HepG2 (cell line): ENCODE data around the gene RHEBL1. TPM values are rescaled to one million over a fixed set of nuclear protein-coding genes. Genes with fewer than 3 reads are reported as not detected.

Experiments used
- ATF1 ChIP-seq: IDR thresholded peaks from 2 replicates; pipeline ENCODE4 v1.6.1; 2016; ENCODE audit warnings: mild to moderate bottlenecking, control low read depth
- CBX1 ChIP-seq: IDR thresholded peaks from one replicate; pipeline ENCODE4 v1.6.1; 2016; ENCODE audit warnings: antibody characterized with exemption, low read depth
- CENPT ChIP-seq: sonication (generic); formaldehyde crosslinking; IDR thresholded peaks from 2 replicates; pipeline ENCODE4 v1.8.0; 2022; ENCODE audit warnings: low read depth, mild to moderate bottlenecking, moderate library complexity, missing genetic modification reagents
- CERS6 ChIP-seq: sonication (generic); formaldehyde crosslinking; IDR thresholded peaks from 2 replicates; pipeline ENCODE4 v1.5.0; 2020; ENCODE audit warnings: missing genetic modification reagents
- EZH2 ChIP-seq: conservative IDR thresholded peaks from 2 replicates; pipeline ENCODE4 v1.6.1; 2012; ENCODE audit warnings: mild to moderate bottlenecking, low read depth, low read length, moderate library complexity
- FOXP1 ChIP-seq, 2 experiments: fragments of 450-650 bp in 1 of 2; IDR thresholded peaks; 2 replicates each; pipeline ENCODE4 v1.6.1; 2017 to 2018; ENCODE audit warnings: antibody characterized with exemption in 1 of 2
- GZF1 ChIP-seq: sonication (generic); formaldehyde crosslinking; IDR thresholded peaks from 2 replicates; pipeline ENCODE4 v1.5.1; 2020; ENCODE audit warnings: mild to moderate bottlenecking, missing genetic modification reagents
- HNRNPK ChIP-seq: fragments of 200-400 bp; formaldehyde crosslinking; IDR thresholded peaks from 2 replicates; pipeline ENCODE4 v1.6.1; 2018; ENCODE audit warnings: low read length, low read depth, moderate library complexity, mild to moderate bottlenecking; ENCODE audit not compliant: poor library complexity, severe bottlenecking
- HOXA3 ChIP-seq: sonication (generic); formaldehyde crosslinking; IDR thresholded peaks from 2 replicates; pipeline ENCODE4 v1.5.0; 2020; ENCODE audit warnings: missing genetic modification reagents
- MED1 ChIP-seq: sonication (generic); formaldehyde crosslinking; IDR thresholded peaks from 2 replicates; pipeline ENCODE4 v1.4.0; 2020; ENCODE audit warnings: missing genetic modification reagents
- MEIS1 ChIP-seq: sonication (generic); formaldehyde crosslinking; IDR thresholded peaks from 2 replicates; pipeline ENCODE4 v1.9.0; 2021; ENCODE audit warnings: mild to moderate bottlenecking, missing genetic modification reagents, moderate library complexity, borderline replicate concordance
- MIXL1 ChIP-seq: IDR thresholded peaks from 2 replicates; pipeline ENCODE4 v1.6.1; 2016
- MLLT10 ChIP-seq: sonication (generic); formaldehyde crosslinking; IDR thresholded peaks from 2 replicates; pipeline ENCODE4 v1.4.0; 2020; ENCODE audit warnings: missing genetic modification reagents
- POLR2G ChIP-seq: fragments of 200-400 bp; formaldehyde crosslinking; IDR thresholded peaks from 2 replicates; pipeline ENCODE4 v1.6.1; 2018; ENCODE audit warnings: mild to moderate bottlenecking, low read depth, low read length, moderate library complexity
- RXRA ChIP-seq: sonication (generic); formaldehyde crosslinking; IDR thresholded peaks from 2 replicates; pipeline ENCODE4 v1.5.1; 2020; ENCODE audit warnings: missing genetic modification reagents
- SP2 ChIP-seq: sonication (generic); formaldehyde crosslinking; IDR thresholded peaks from 2 replicates; pipeline ENCODE4 v1.5.1; 2020; ENCODE audit warnings: mild to moderate bottlenecking, missing genetic modification reagents
- TCF12 ChIP-seq, 2 experiments: fragments of 450-650 bp in 1 of 2; sonication (generic) in 1 of 2; formaldehyde crosslinking in 1 of 2; IDR thresholded peaks; 2 replicates each; pipeline versions ENCODE4 v1.6.1 to v1.8.0; 2017 to 2022; ENCODE audit warnings: antibody characterized with exemption in 1 of 2, mild to moderate bottlenecking in 1 of 2, missing genetic modification reagents in 1 of 2, moderate library complexity in 1 of 2
- TOPORS ChIP-seq: sonication (generic); formaldehyde crosslinking; IDR thresholded peaks from 2 replicates; pipeline ENCODE4 v1.8.0; 2023; ENCODE audit warnings: mild to moderate bottlenecking, missing genetic modification reagents
- USF2 ChIP-seq, 2 experiments: sonication (generic) in 1 of 2; formaldehyde crosslinking in 1 of 2; IDR thresholded peaks; 2 replicates each; pipeline versions ENCODE4 v1.5.1 to v1.6.1; 2011 to 2020; ENCODE audit warnings: borderline replicate concordance in 1 of 2, low read depth in 1 of 2, low read length in 1 of 2, mild to moderate bottlenecking in 1 of 2, missing genetic modification reagents in 1 of 2, moderate library complexity in 1 of 2
- ZBTB3 ChIP-seq: sonication (generic); formaldehyde crosslinking; IDR thresholded peaks from 2 replicates; pipeline ENCODE4 v1.4.0; 2020; ENCODE audit warnings: low read depth, mild to moderate bottlenecking, moderate library complexity, missing genetic modification reagents, borderline replicate concordance
- ZNF44 ChIP-seq: sonication (generic); formaldehyde crosslinking; IDR thresholded peaks from 2 replicates; pipeline ENCODE4 v1.5.1; 2020; ENCODE audit warnings: mild to moderate bottlenecking, missing genetic modification reagents
- ZNF468 ChIP-seq: sonication (generic); formaldehyde crosslinking; IDR thresholded peaks from 2 replicates; pipeline ENCODE4 v1.8.0; 2022; ENCODE audit warnings: mild to moderate bottlenecking, moderate library complexity, missing genetic modification reagents
- ZNF543 ChIP-seq: sonication (generic); formaldehyde crosslinking; IDR thresholded peaks from 2 replicates; pipeline ENCODE4 v1.4.0; 2020; ENCODE audit warnings: mild to moderate bottlenecking, missing genetic modification reagents
- ZNF652 ChIP-seq: IDR thresholded peaks from 2 replicates; pipeline ENCODE4 v1.6.1; 2016; ENCODE audit warnings: low read depth, borderline replicate concordance
- ZSCAN30 ChIP-seq: sonication (generic); formaldehyde crosslinking; IDR thresholded peaks from 2 replicates; pipeline ENCODE4 v1.5.0; 2020; ENCODE audit warnings: mild to moderate bottlenecking, missing genetic modification reagents
- polyA plus RNA-seq, 8 experiments: library from polyadenylated mRNA; depleted of rRNA in 3 of 8; stranded (reverse) in 7 of 8; unstranded in 1 of 8; fragments of >200 nt; fragmentation: Illumina TruSeq in 4 of 8; extraction: Trizol in 4 of 8; gene quantifications; 2 replicates each; pipeline versions ENCODE4 v1.2.1 to v1.2.3, GENCODE V29; 2011 to 2016; ENCODE audit warnings: low read depth in 4 of 8, missing spikeins in 1 of 8, mixed read lengths in 1 of 8; ENCODE audit not compliant: insufficient read depth in 1 of 8
- total RNA-seq, 5 experiments: library from RNA; depleted of rRNA; stranded (reverse); fragments of >200 nt; fragmentation: Illumina TruSeq; extraction: Trizol; gene quantifications; 2 replicates each; pipeline ENCODE4 v1.2.3, GENCODE V29; 2016; ENCODE audit warnings: low read depth in 1 of 5
- TF ChIP-seq, protein P1 (sequence below): sonication (generic); formaldehyde crosslinking; IDR thresholded peaks from 2 replicates; pipeline ENCODE4 v1.4.0; 2020; ENCODE audit warnings: missing genetic modification reagents

RHEBL1 gene
- total and polyA plus RNA-seq, 2 of the 13 experiments (the other 11 are each of a cell fraction or from before 2014, with no cell fraction given): 1.4 to 2.5 TPM

DNA sequence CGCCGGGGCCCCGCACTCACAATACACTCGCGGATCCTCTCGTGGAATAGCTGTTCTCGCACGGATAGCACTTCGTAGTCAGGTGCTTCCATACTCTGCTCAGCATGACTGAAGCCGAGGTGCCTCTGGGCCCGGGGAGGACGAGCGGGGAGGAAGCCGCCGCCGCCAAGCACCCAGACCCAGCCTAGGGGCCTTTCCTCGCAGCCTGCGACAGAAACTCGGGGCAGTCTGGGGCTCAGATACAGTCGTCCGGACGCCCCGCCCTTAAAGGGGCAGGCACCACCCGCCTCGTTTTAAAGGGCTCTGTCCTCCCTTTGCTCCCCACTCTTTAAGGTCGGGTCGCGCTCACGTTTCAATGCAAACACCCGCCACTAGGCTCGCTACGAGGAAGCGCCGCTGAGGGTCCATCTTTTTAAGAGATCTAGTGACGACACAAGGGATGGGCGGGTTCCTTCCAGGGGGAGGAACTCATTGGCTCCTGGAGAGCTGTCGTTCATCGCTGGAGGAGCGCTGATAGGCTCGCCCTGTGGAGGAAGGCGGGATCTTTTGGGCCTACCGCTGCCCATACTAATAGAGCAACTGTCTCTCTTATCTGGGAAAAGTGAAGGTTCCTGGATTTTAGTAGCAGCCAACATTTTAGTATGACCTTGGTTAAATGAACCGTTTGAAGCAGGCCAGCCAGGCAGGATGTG, 40.8 kb upstream of the RHEBL1 start, which contains the start of gene LMBR1L (continued):
- TF ChIP-seq, protein P1, sequence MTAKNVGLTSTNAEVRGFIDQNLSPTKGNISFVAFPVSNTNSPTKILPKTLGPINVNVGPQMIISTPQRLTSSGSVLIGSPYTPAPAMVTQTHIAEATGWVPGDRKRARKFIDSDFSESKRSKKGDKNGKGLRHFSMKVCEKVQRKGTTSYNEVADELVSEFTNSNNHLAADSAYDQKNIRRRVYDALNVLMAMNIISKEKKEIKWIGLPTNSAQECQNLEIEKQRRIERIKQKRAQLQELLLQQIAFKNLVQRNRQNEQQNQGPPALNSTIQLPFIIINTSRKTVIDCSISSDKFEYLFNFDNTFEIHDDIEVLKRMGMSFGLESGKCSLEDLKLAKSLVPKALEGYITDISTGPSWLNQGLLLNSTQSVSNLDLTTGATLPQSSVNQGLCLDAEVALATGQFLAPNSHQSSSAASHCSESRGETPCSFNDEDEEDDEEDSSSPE: no peak; the same call in 1 of the 2 replicates
- TF ChIP-seq RXRA (CRISPR knock-in tag) (peak; percentile 37; the same call in 1 of the 2 replicates), MIXL1 (CRISPR knock-in tag) (no peak; the same call in 1 of the 2 replicates), TCF12 (IDR thresholded peaks at IDR 0.05) (no peak), TCF12 (CRISPR knock-in tag; IDR thresholded peaks at IDR 0.05) (no peak), USF2 (IDR thresholded peaks at IDR 0.05; ENCODE audit: low read depth, low read length) (no peak), USF2 (CRISPR knock-in tag; IDR thresholded peaks at IDR 0.05; ENCODE audit: borderline replicate concordance) (no peak), ZNF468 (no peak), HOXA3 (CRISPR knock-in tag) (peak; percentile 79), MLLT10 (CRISPR knock-in tag) (no peak), ZSCAN30 (no peak), TOPORS (no peak), CBX1 (no peak), ZNF652 (no peak), ZNF44 (CRISPR knock-in tag) (no peak), ZBTB3 (CRISPR knock-in tag) (no peak), FOXP1 (IDR thresholded peaks at IDR 0.05) (no peak), FOXP1 (CRISPR knock-in tag; IDR thresholded peaks at IDR 0.05) (no peak), CERS6 (CRISPR knock-in tag) (no peak), SP2 (CRISPR knock-in tag) (peak; percentile 95), POLR2G (peak; percentile 78), CENPT (no peak), EZH2 (no peak), ATF1 (CRISPR knock-in tag) (peak; percentile 86), HNRNPK (no peak), MEIS1 (CRISPR knock-in tag) (peak; percentile 73; the same call in 1 of the 2 replicates), MED1 (CRISPR knock-in tag) (no peak), ZNF543 (no peak), GZF1 (no peak)
